CD4-positive, alpha-beta T cell (primary cell): ENCODE measurements around the gene ZNF155. TPM values are rescaled to one million over a fixed set of nuclear protein-coding genes. Genes with fewer than 3 reads are reported as not detected.

Experiments used
- ATAC-seq: fragments of 200-7000 bp; cut with Tn5 transposase; one replicate; pipeline ENCODE4 v1.10.0; 2022; ENCODE audit warnings: mild to moderate bottlenecking; ENCODE audit not compliant: poor library complexity
- CTCF ChIA-PET: fragments of 350-600 bp; sonication (Branson Sonifier 250); formaldehyde crosslinking; loops from one replicate; lab custom pipeline; 2021; ENCODE audit warnings: antibody characterized with exemption, inconsistent platforms; lab: Charles Lee
- POLR2A ChIA-PET: fragments of 350-600 bp; sonication (Branson Sonifier 250); formaldehyde crosslinking; loops from one replicate; lab custom pipeline; 2021; ENCODE audit warnings: antibody characterized with exemption, inconsistent platforms; lab: Charles Lee
- DNase-seq, 14 experiments: peaks; one replicate each; pipeline ENCODE4 v3.0.0-alpha.2; 2013 to 2020; ENCODE audit warnings: mixed read lengths in 2 of 14
- H3K27ac ChIP-seq, 2 donors: one replicate each; pipeline versions ENCODE4 v1.5.1 to v1.7.0; 2013; ENCODE audit warnings: low read length in 2 of 2, low read depth in 1 of 2, mild to moderate bottlenecking in 1 of 2
- H3K27me3 ChIP-seq, 2 experiments: 1 replicate in 1 of 2; 2 replicates in 1 of 2; pipeline versions ENCODE4 v1.6.1 to v1.7.0; 2013; ENCODE audit warnings: low read length in 2 of 2, control low read depth in 1 of 2, mild to moderate bottlenecking in 1 of 2, moderate library complexity in 1 of 2; ENCODE audit not compliant: insufficient read depth in 2 of 2, control insufficient read depth in 1 of 2
- H3K36me3 ChIP-seq: one replicate; pipeline ENCODE4 v1.6.1; 2013; ENCODE audit warnings: low read length, control low read depth; ENCODE audit not compliant: insufficient read depth
- H3K4me1 ChIP-seq: one replicate; pipeline ENCODE4 v1.6.1; 2013; ENCODE audit warnings: low read length, control low read depth; ENCODE audit not compliant: insufficient read depth
- H3K4me3 ChIP-seq: one replicate; pipeline ENCODE4 v1.5.1; 2013; ENCODE audit warnings: mild to moderate bottlenecking, low read length, moderate library complexity
- H3K9me3 ChIP-seq, 2 experiments: 1 replicate in 1 of 2; 2 replicates in 1 of 2; pipeline versions ENCODE4 v1.6.1 to v1.7.0; 2013; ENCODE audit warnings: low read length in 2 of 2, mild to moderate bottlenecking in 2 of 2, control low read depth in 1 of 2, moderate library complexity in 1 of 2; ENCODE audit not compliant: control insufficient read depth in 1 of 2, insufficient read depth in 1 of 2
- H3K27ac Mint-ChIP-seq: one replicate; pipeline ENCODE4 v1.8.0; 2020; ENCODE audit warnings: mixed read lengths
- H3K27me3 Mint-ChIP-seq: one replicate; pipeline ENCODE4 v1.8.0; 2021; ENCODE audit warnings: mixed read lengths
- H3K36me3 Mint-ChIP-seq: one replicate; pipeline ENCODE4 v1.8.0; 2021; ENCODE audit warnings: low read depth, mixed read lengths
- H3K4me1 Mint-ChIP-seq: one replicate; pipeline ENCODE4 v1.8.0; 2021; ENCODE audit warnings: low read depth, mixed read lengths
- H3K4me3 Mint-ChIP-seq: one replicate; pipeline ENCODE4 v1.8.0; 2020; ENCODE audit warnings: mild to moderate bottlenecking, mixed read lengths
- H3K9me3 Mint-ChIP-seq: one replicate; pipeline ENCODE4 v1.8.0; 2020; ENCODE audit warnings: mixed read lengths
- intact Hi-C, 2 experiments: fragments of 100-400 bp; cut with DNase I in 1 of 2; cut with micrococcal nuclease in 1 of 2; formaldehyde crosslinking; loops; one replicate each; pipeline versions ENCODE4 v1.15.1 to v1.9.0; 2023 to 2025; cut with DNase I, micrococcal nuclease
- total RNA-seq, 174 experiments: library from RNA in 2 of 174; stranded (reverse) in 2 of 174; gene quantifications; one replicate each; pipeline ENCODE4 v1.2.3 and lab custom pipeline; 2021 to 2026
- TF ChIP-seq, protein P1 (sequence below): fragments of 200-600 bp; IDR thresholded peaks from one replicate; pipeline ENCODE4 v1.8.0; 2022; ENCODE audit warnings: antibody characterized with exemption, mild to moderate bottlenecking

ZNF155 gene
- total RNA-seq, 2 experiments from 2014 or later = 3.5 to 4.0 TPM

GRCh38 chr19:44026622-44027021, 42.6 kb downstream of the ZNF155 start:
- Histone ChIP-seq H3K27me3 (no peaks in the 10 kb centered on the region), H3K4me3 (no peak overlapping the region), H3K4me1 (peaks cover 14% of the 10 kb centered on the region), H3K9me3 (peaks cover 8 to 35% of the 10 kb centered on the region in 2 experiments), H3K27ac (no peak overlapping the region), H3K36me3 (peaks cover 49% of the 10 kb centered on the region)
- ATAC-seq (no peak), DNase-seq (no peak)
- Mint-ChIP-seq H3K27ac (no peak overlapping the region), H3K36me3 (peaks cover 77% of the 10 kb centered on the region), H3K4me3 (peak overlapping the region; percentile 56), H3K4me1 (peaks cover 30% of the 10 kb centered on the region), H3K27me3 (peaks cover 3% of the 10 kb centered on the region), H3K9me3 (peaks cover 29% of the 10 kb centered on the region)
- intact Hi-C loops = loop anchor here in 1 of 2 experiments (2.0 kb wide), 1 partner anchor 24 kb away; no protein-coding TSS in a partner anchor
- TF ChIP-seq, protein P1, sequence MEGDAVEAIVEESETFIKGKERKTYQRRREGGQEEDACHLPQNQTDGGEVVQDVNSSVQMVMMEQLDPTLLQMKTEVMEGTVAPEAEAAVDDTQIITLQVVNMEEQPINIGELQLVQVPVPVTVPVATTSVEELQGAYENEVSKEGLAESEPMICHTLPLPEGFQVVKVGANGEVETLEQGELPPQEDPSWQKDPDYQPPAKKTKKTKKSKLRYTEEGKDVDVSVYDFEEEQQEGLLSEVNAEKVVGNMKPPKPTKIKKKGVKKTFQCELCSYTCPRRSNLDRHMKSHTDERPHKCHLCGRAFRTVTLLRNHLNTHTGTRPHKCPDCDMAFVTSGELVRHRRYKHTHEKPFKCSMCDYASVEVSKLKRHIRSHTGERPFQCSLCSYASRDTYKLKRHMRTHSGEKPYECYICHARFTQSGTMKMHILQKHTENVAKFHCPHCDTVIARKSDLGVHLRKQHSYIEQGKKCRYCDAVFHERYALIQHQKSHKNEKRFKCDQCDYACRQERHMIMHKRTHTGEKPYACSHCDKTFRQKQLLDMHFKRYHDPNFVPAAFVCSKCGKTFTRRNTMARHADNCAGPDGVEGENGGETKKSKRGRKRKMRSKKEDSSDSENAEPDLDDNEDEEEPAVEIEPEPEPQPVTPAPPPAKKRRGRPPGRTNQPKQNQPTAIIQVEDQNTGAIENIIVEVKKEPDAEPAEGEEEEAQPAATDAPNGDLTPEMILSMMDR = no peak
- ChIA-PET POLR2A (no interaction called here), CTCF (no interaction called here)

GRCh38 chr19:44032001-44032610, 48.1 kb downstream of the ZNF155 start:
- Histone ChIP-seq H3K9me3 (peaks cover 39 to 88% of the 10 kb centered on the region in 2 experiments), H3K4me3 (no peak overlapping the region), H3K4me1 (no peaks in the 10 kb centered on the region), H3K36me3 (peaks cover 51% of the 10 kb centered on the region), H3K27me3 (no peaks in the 10 kb centered on the region), H3K27ac (no peak overlapping the region)
- H3K9me3 Mint-ChIP-seq = peaks cover 24% of the 10 kb centered on the region
- no peak overlapping the region for H3K27ac Mint-ChIP-seq
- ChIA-PET POLR2A (no interaction called here), CTCF (no interaction called here)
- no peak overlapping the region for H3K4me3 Mint-ChIP-seq
- TF ChIP-seq, protein P1 = no peak
- intact Hi-C loops = no loop called here
- peaks cover 10% of the 10 kb centered on the region for H3K4me1 Mint-ChIP-seq
- ATAC-seq (no peak), DNase-seq (no peak)
- peaks cover 84% of the 10 kb centered on the region for H3K36me3 Mint-ChIP-seq
- no peaks in the 10 kb centered on the region for H3K27me3 Mint-ChIP-seq

- Mint-ChIP-seq H3K9me3 (peaks cover 35% of the 10 kb centered on the region), H3K36me3 (peaks cover 21% of the 10 kb centered on the region)
- POLR2A ChIA-PET = no interaction called here
Observed at GRCh38 chr19:44042147-44042546, 58.2 kb downstream of the ZNF155 start.

More at GRCh38 chr19:44042147-44042546, 58.2 kb downstream of the ZNF155 start:
- Histone ChIP-seq H3K9me3 (peaks cover 9 to 21% of the 10 kb centered on the region in 2 experiments), H3K4me1 (no peaks in the 10 kb centered on the region), H3K27me3 (peaks cover 0 to 6% of the 10 kb centered on the region in 2 experiments), H3K36me3 (no peaks in the 10 kb centered on the region), H3K27ac (no peak overlapping the region), H3K4me3 (no peak overlapping the region)
- no peak for DNase-seq
- Mint-ChIP-seq H3K27me3 (peaks cover 35% of the 10 kb centered on the region), H3K4me1 (no peaks in the 10 kb centered on the region), H3K4me3 (no peak overlapping the region), H3K27ac (no peak overlapping the region)
- CTCF ChIA-PET = no interaction called here
- intact Hi-C loops = no loop called here
- no peak for ATAC-seq
- TF ChIP-seq, protein P1 = no peak

Other genes starting within 250 kb of the ZNF155 start
- 10 to 100 TPM; 34.7 to 38.2 TPM for gene SMG9, start 229.2 kb upstream of the ZNF155 start, total RNA-seq
- gene KCNN4, start 203.2 kb upstream of the ZNF155 start, total RNA-seq = 10 to 100 TPM in 1 of 2 experiments, 1 to 10 TPM in 1; 9.7 to 10.4 TPM
- not detected for gene LYPD5, start 181.7 kb upstream of the ZNF155 start, total RNA-seq
- 1 to 10 TPM; 2.3 to 3.7 TPM for gene ZNF283, start 156.9 kb upstream of the ZNF155 start, total RNA-seq
- gene ZNF404, start 100.2 kb upstream of the ZNF155 start, total RNA-seq = under 1 TPM; 0.58 to 0.64 TPM
- 1 to 10 TPM; 4.0 to 4.6 TPM for gene ZNF45, start 48.9 kb upstream of the ZNF155 start, total RNA-seq
- under 1 TPM; 0.34 to 0.41 TPM for gene ZNF221, start 33.0 kb upstream of the ZNF155 start, total RNA-seq
- gene ZNF230, start 18.8 kb downstream of the ZNF155 start, total RNA-seq = 1 to 10 TPM; 2.2 to 2.8 TPM
- gene ZNF222, start 41.2 kb downstream of the ZNF155 start, total RNA-seq = 1 to 10 TPM; 4.5 to 5.8 TPM
- gene ZNF223, start 67.8 kb downstream of the ZNF155 start, total RNA-seq = 1 to 10 TPM in 1 of 2 experiments, under 1 TPM in 1; 0.67 to 1.1 TPM
- gene ZNF284, start 88.0 kb downstream of the ZNF155 start, total RNA-seq = 1 to 10 TPM in 1 of 2 experiments, under 1 TPM in 1; 0.92 to 1.2 TPM
- gene ZNF224, start 110.2 kb downstream of the ZNF155 start, total RNA-seq = 10 to 100 TPM; 21.3 to 23.9 TPM
- under 1 TPM; 0.71 to 0.73 TPM for gene ZNF225, start 129.2 kb downstream of the ZNF155 start, total RNA-seq
- gene ZNF234, start 157.4 kb downstream of the ZNF155 start, total RNA-seq = 1 to 10 TPM; 1.4 to 1.6 TPM
- gene ZNF226, start 180.9 kb downstream of the ZNF155 start, total RNA-seq = 1 to 10 TPM; 7.9 to 9.1 TPM
- gene ZNF227, start 228.3 kb downstream of the ZNF155 start, total RNA-seq = 10 to 100 TPM; 16.2 to 17.2 TPM